ENCODE results near the gene MPPED1. TPM values are rescaled to one million over a fixed set of nuclear protein-coding genes. Genes with fewer than 3 reads are reported as not detected.

MPPED1 gene
- total RNA-seq, 4 donors from 2014 or later = 0.29 to 6.8 (median 0.80) TPM; not detected in 1

- H3K4me3 ChIP-seq (ENCODE audit: low read depth, poor library complexity, severe bottlenecking) = no peak overlapping the region
- DNase-seq (ENCODE audit: low spot score in 2 of 2) = no peak
- TF ChIP-seq CTCF (IDR thresholded peaks at IDR 0.05) = no peak
- no peak for TF ChIP-seq POLR2A (IDR thresholded peaks at IDR 0.05)
- WGBS, 2 donors = 88 to 90% methylated on average over 9 to 14 of the region's 14 CpGs
- intact Hi-C loops (cut with DNase I; ENCODE audit: low total_unique reads) = no loop called here
Measured at GRCh38 chr22:43505423-43505822, 93.6 kb downstream of the MPPED1 start.

DNA sequence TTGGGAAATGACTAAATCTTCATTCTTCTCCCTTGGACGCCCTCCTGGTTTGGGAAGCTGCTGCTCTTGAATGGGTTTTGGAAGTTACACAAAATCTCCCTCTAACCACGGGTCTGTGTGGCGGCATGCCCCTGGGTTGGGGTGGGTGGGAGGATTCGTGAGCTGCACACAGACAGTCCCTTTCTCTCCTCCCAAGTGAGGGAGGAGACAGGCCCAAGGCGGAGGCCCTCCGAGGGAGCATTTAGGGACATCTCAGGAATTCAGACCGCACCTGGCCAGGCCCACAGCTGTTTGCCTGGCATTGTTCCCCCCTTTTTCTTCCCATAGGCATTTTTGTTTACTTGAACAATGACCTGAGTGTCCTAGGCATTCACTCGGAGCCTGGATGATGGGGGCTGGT, 94.1 kb downstream of the MPPED1 start:
- intact Hi-C loops (cut with DNase I; ENCODE audit: low total_unique reads) = no loop called here
- WGBS, 2 donors = 54 to 69% methylated on average over 8 of the region's 8 CpGs
- H3K4me3 ChIP-seq (ENCODE audit: low read depth, poor library complexity, severe bottlenecking) = no peak overlapping the region
- TF ChIP-seq POLR2A (IDR thresholded peaks at IDR 0.05) (no peak), CTCF (IDR thresholded peaks at IDR 0.05) (no peak)
- DNase-seq (ENCODE audit: low spot score in 2 of 2) = no peak

DNA sequence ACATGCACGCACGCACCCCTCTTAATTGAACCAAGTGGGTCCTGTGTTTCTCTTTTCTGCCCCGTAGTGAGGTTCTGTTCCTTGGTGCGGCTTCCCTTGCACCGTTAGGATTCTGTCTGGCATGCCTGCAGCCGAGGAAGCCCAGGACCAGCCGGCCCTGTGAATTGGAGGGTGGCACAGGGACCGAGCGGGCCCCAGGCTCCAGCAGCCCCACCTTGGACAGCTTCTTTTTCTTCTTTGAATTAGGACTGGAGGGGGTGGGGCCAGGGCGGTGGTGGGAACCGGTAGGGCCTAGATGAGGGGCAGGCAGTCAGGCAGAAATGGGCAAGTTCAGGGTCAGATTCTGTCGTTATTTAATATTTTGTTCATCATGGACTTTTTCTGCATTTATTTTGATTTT, 94.7 kb downstream of the MPPED1 start:
- TF ChIP-seq CTCF (IDR thresholded peaks at IDR 0.05) (no peak), POLR2A (IDR thresholded peaks at IDR 0.05) (no peak)
- WGBS, 2 donors = 79 to 80% methylated on average over 12 of the region's 12 CpGs
- H3K4me3 ChIP-seq (ENCODE audit: low read depth, poor library complexity, severe bottlenecking) = no peak overlapping the region
- intact Hi-C loops (cut with DNase I; ENCODE audit: low total_unique reads) = no loop called here
- DNase-seq (ENCODE audit: low spot score in 2 of 2) = no peak

- no peak overlapping the region for H3K4me3 ChIP-seq (ENCODE audit: low read depth, poor library complexity, severe bottlenecking)
- 41 to 48% methylated on average over 8 of the region's 8 CpGs for WGBS, 2 donors
- TF ChIP-seq CTCF (IDR thresholded peaks at IDR 0.05) (no peak), POLR2A (IDR thresholded peaks at IDR 0.05) (no peak)
- no peak for DNase-seq (ENCODE audit: low spot score in 2 of 2)
- intact Hi-C loops (cut with DNase I; ENCODE audit: low total_unique reads) = no loop called here
Measured at GRCh38 chr22:43507235-43507634, 95.4 kb downstream of the MPPED1 start.

GRCh38 chr22:43508489-43508888, 96.7 kb downstream of the MPPED1 start:
- H3K4me3 ChIP-seq (ENCODE audit: low read depth, poor library complexity, severe bottlenecking) = no peak overlapping the region
- intact Hi-C loops (cut with DNase I; ENCODE audit: low total_unique reads) = no loop called here
- TF ChIP-seq CTCF (IDR thresholded peaks at IDR 0.05) = no peak
- TF ChIP-seq POLR2A (IDR thresholded peaks at IDR 0.05) = no peak
- no peak for DNase-seq (ENCODE audit: low spot score in 2 of 2)

DNA sequence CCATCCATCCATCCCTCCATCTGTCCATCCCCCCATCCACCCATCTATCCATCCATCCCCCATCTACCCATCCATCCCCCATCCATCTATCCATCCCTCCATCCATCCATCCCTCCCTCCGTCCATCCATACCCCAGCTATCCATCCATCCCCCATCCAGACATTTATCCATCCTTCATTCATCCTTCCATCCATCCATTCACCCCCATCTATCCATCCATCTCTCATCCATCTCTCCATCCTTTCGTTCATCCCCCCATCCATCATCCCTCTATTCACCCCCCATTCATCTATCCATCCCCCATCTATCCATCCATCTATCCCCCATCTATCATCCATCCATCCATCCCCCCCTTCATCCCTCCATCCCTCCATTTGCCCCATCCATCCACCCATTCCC, 97.5 kb downstream of the MPPED1 start:
- H3K4me3 ChIP-seq (ENCODE audit: low read depth, poor library complexity, severe bottlenecking) = no peak overlapping the region
- 84 to 95% methylated on average over 2 of the region's 2 CpGs for WGBS, 2 donors
- no peak for TF ChIP-seq CTCF (IDR thresholded peaks at IDR 0.05)
- no peak for TF ChIP-seq POLR2A (IDR thresholded peaks at IDR 0.05)
- DNase-seq (ENCODE audit: low spot score in 2 of 2) = no peak
- intact Hi-C loops (cut with DNase I; ENCODE audit: low total_unique reads) = no loop called here
